ENCODE measurements around the gene CDC42EP4.

CDC42EP4 gene

GRCh38 chr17:73300392-73300791, 11.4 kb downstream of the CDC42EP4 start:
- no peak for DNase-seq (ENCODE audit: low read depth in 2 of 2)

- DNase-seq (ENCODE audit: low read depth in 2 of 2): no peak
Measured at GRCh38 chr17:73297934-73298861, 13.6 kb downstream of the CDC42EP4 start.

- DNase-seq (ENCODE audit: low read depth in 2 of 2): no peak
Measured at GRCh38 chr17:73293480-73293911, 18.3 kb downstream of the CDC42EP4 start.

- DNase-seq (ENCODE audit: low read depth in 2 of 2): no peak
Measured at GRCh38 chr17:73293031-73293430, 18.8 kb downstream of the CDC42EP4 start.

- no peak for DNase-seq (ENCODE audit: low read depth in 2 of 2)
Measured at GRCh38 chr17:73292031-73292531, 19.7 kb downstream of the CDC42EP4 start.

- DNase-seq (ENCODE audit: low read depth in 2 of 2): no peak
Measured at GRCh38 chr17:73291260-73291801, 20.5 kb downstream of the CDC42EP4 start.

- no peak for DNase-seq (ENCODE audit: low read depth in 2 of 2)
Measured at GRCh38 chr17:73290399-73291259, 21.2 kb downstream of the CDC42EP4 start.

- no peak for DNase-seq (ENCODE audit: low read depth in 2 of 2)
Measured at GRCh38 chr17:73289549-73290254, 22.1 kb downstream of the CDC42EP4 start.

GRCh38 chr17:73288534-73289302, 23.1 kb downstream of the CDC42EP4 start:
- no peak for DNase-seq (ENCODE audit: low read depth in 2 of 2)

GRCh38 chr17:73286863-73287296, 24.9 kb downstream of the CDC42EP4 start:
- no peak for DNase-seq (ENCODE audit: low read depth in 2 of 2)

GRCh38 chr17:73285916-73286862, 25.6 kb downstream of the CDC42EP4 start:
- DNase-seq (ENCODE audit: low read depth in 2 of 2): no peak

GRCh38 chr17:73285603-73285908, 26.2 kb downstream of the CDC42EP4 start:
- DNase-seq (ENCODE audit: low read depth in 2 of 2): no peak

GRCh38 chr17:73284906-73285602, 26.7 kb downstream of the CDC42EP4 start:
- DNase-seq (ENCODE audit: low read depth in 2 of 2): no peak

GRCh38 chr17:73284354-73284753, 27.4 kb downstream of the CDC42EP4 start:
- no peak for DNase-seq (ENCODE audit: low read depth in 2 of 2)

GRCh38 chr17:73283841-73284282, 27.9 kb downstream of the CDC42EP4 start:
- DNase-seq (ENCODE audit: low read depth in 2 of 2): no peak

- no peak for DNase-seq (ENCODE audit: low read depth in 2 of 2)
Measured at GRCh38 chr17:73283250-73283649, 28.6 kb downstream of the CDC42EP4 start.

GRCh38 chr17:73282629-73283028, 29.2 kb downstream of the CDC42EP4 start:
- no peak for DNase-seq (ENCODE audit: low read depth in 2 of 2)

- DNase-seq (ENCODE audit: low read depth in 2 of 2): no peak
Measured at GRCh38 chr17:73281928-73282327, 29.9 kb downstream of the CDC42EP4 start.

GRCh38 chr17:73280191-73280590, 31.6 kb downstream of the CDC42EP4 start:
- no peak for DNase-seq (ENCODE audit: low read depth in 2 of 2)
